Measurements from ENCODE around the gene PDE4B. TPM values are rescaled to one million over a fixed set of nuclear protein-coding genes. Genes with fewer than 3 reads are reported as not detected.

PDE4B gene
- total RNA-seq, 1 donor from 2014 or later = 1.2 TPM

DNA sequence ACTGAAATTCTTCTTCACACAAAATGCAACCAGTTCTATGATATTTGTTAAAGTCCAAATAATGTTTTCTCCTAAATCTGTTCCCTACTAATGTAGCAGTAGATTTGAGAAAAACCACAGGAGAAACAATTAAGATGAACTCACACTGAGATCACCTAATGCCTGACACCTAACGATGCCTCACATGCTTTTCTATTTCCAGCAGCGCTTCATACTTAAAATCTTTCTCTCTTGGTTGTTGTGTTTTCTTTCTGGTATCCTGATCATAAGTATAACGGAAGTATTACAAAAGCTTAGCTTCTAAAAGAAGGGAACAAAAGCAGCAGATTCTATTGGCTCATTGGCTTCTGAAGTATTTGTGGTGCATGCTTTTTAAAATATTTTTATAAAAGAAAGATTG is 474.1 kb downstream of the PDE4B start:
- no peak overlapping the region for H3K4me2 ChIP-seq
- H3K4me1 Mint-ChIP-seq = peaks cover 20% of the 10 kb centered on the region

DNA sequence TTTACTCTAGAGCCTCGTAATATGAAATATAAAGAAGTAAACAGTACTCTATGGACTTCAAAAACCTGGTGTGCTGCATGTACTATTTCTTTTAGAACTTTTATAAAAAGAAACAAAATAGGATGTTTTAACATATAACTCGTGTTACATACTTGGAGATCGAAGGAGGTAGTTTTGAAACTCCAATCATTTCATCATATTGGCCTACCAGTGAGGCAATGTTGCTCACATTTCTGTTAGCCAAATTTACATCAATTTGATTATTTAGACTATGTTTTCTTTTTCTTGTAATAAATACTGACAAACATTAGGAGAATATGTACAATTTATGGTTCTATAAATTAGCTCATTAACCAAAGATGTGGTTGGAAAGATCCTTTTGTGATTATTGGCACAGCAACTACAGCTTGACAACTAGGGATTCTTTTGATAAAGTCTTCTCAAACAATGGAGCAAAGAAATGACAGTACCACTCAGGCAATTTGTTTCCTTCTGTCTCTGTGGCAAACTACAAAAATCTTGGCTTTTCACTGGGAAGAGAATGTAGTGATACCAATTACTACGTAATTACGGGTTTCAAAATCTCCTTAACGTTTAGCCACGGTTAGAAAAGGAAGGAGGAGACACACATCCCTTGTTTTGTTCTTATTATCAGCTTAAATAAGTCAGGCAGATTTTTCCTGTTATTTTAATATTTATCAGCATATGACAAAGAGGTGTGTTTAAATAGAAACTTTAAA is 474.7 kb downstream of the PDE4B start:
- Histone ChIP-seq H2AFZ (replicated peaks) (no peak overlapping the region), H3K9me3 (ENCODE audit: low read depth) (no peaks in the 10 kb centered on the region)
- peaks cover 8% of the 10 kb centered on the region for H3K36me3 Mint-ChIP-seq

More for the DNA sequence above, 474.1 kb downstream of the PDE4B start:
- Mint-ChIP-seq H3K36me3 (peaks cover 8% of the 10 kb centered on the region), H3K27me3 (ENCODE audit: insufficient read depth, low read depth) (peaks cover 2% of the 10 kb centered on the region), H3K4me3 (no peak overlapping the region), H3K9me3 (no peaks in the 10 kb centered on the region), H3K27ac (no peak overlapping the region)
- H3K4me1 ChIP-seq = peaks cover 10% of the 10 kb centered on the region
- H3K9me3 ChIP-seq (ENCODE audit: low read depth) = no peaks in the 10 kb centered on the region
- H3K36me3 ChIP-seq = no peaks in the 10 kb centered on the region
- H2AFZ ChIP-seq (replicated peaks) = no peak overlapping the region
- no peaks in the 10 kb centered on the region for H4K20me1 ChIP-seq (ENCODE audit: low read depth)
- TF ChIP-seq EZH2 (IDR thresholded peaks at IDR 0.05) = no peak
- TF ChIP-seq, protein P1, sequence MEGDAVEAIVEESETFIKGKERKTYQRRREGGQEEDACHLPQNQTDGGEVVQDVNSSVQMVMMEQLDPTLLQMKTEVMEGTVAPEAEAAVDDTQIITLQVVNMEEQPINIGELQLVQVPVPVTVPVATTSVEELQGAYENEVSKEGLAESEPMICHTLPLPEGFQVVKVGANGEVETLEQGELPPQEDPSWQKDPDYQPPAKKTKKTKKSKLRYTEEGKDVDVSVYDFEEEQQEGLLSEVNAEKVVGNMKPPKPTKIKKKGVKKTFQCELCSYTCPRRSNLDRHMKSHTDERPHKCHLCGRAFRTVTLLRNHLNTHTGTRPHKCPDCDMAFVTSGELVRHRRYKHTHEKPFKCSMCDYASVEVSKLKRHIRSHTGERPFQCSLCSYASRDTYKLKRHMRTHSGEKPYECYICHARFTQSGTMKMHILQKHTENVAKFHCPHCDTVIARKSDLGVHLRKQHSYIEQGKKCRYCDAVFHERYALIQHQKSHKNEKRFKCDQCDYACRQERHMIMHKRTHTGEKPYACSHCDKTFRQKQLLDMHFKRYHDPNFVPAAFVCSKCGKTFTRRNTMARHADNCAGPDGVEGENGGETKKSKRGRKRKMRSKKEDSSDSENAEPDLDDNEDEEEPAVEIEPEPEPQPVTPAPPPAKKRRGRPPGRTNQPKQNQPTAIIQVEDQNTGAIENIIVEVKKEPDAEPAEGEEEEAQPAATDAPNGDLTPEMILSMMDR (IDR thresholded peaks at IDR 0.05) = no peak
- TF ChIP-seq EZH2phosphoT487 (IDR thresholded peaks at IDR 0.05) = no peak
- no peak for DNase-seq (ENCODE audit: low spot score)
- no peaks in the 10 kb centered on the region for H3F3A ChIP-seq (ENCODE audit: low read depth)
- no peak overlapping the region for H3K4me3 ChIP-seq
- H3K27me3 ChIP-seq = no peaks in the 10 kb centered on the region
- H3K9ac ChIP-seq = no peak overlapping the region
- no peak overlapping the region for H3K27ac ChIP-seq
- H3K79me2 ChIP-seq (ENCODE audit: low read depth) = no peaks in the 10 kb centered on the region

DNA sequence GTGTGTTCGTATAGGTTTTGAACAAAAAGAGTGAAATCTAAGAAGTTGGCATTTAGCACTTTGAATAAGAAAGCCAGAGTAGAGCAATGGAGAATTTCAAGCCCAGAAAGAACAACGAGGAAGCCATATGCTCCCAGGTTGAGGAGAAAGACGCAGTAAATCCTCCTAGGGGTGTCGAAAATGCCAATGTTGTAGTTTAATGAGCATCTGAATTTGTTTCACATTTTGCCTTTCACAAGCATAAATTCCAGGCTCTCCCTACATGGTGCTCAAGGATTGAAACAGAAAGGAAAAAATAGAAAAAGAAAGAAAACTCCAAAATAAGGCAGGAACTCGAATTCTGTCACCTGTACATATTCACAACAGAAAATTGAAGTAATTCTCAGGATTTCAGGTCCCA is 476.5 kb downstream of the PDE4B start:
- H3K27ac ChIP-seq = no peak overlapping the region
- Mint-ChIP-seq H3K4me3 (no peak overlapping the region), H3K36me3 (peaks cover 8% of the 10 kb centered on the region), H3K27me3 (ENCODE audit: insufficient read depth, low read depth) (no peaks in the 10 kb centered on the region), H3K9me3 (no peaks in the 10 kb centered on the region), H3K27ac (no peak overlapping the region), H3K4me1 (peaks cover 28% of the 10 kb centered on the region)
- no peak overlapping the region for H3K4me2 ChIP-seq
- no peaks in the 10 kb centered on the region for H3K36me3 ChIP-seq
- H3K9ac ChIP-seq = no peak overlapping the region
- peaks cover 10% of the 10 kb centered on the region for H3K4me1 ChIP-seq
- H4K20me1 ChIP-seq (ENCODE audit: low read depth) = no peaks in the 10 kb centered on the region
- no peak for DNase-seq (ENCODE audit: low spot score)
- TF ChIP-seq, protein P1 (IDR thresholded peaks at IDR 0.05) = no peak
- no peak for TF ChIP-seq EZH2phosphoT487 (IDR thresholded peaks at IDR 0.05)
- no peak for TF ChIP-seq EZH2 (IDR thresholded peaks at IDR 0.05)
- no peaks in the 10 kb centered on the region for H3K79me2 ChIP-seq (ENCODE audit: low read depth)
- H2AFZ ChIP-seq (replicated peaks) = no peak overlapping the region
- no peaks in the 10 kb centered on the region for H3K27me3 ChIP-seq
- no peaks in the 10 kb centered on the region for H3F3A ChIP-seq (ENCODE audit: low read depth)
- no peaks in the 10 kb centered on the region for H3K9me3 ChIP-seq (ENCODE audit: low read depth)
- H3K4me3 ChIP-seq = no peak overlapping the region

More for the DNA sequence above, 474.7 kb downstream of the PDE4B start:
- no peaks in the 10 kb centered on the region for H4K20me1 ChIP-seq (ENCODE audit: low read depth)
- no peak overlapping the region for H3K4me2 ChIP-seq
- peak overlapping the region; percentile 33 for H3K27ac ChIP-seq
- TF ChIP-seq EZH2phosphoT487 (IDR thresholded peaks at IDR 0.05) = no peak
- TF ChIP-seq, protein P1 (IDR thresholded peaks at IDR 0.05) = no peak
- H3K27ac Mint-ChIP-seq = no peak overlapping the region
- H3K9me3 Mint-ChIP-seq = no peaks in the 10 kb centered on the region
- H3K9ac ChIP-seq = no peak overlapping the region
- DNase-seq (ENCODE audit: low spot score) = no peak
- H3K27me3 Mint-ChIP-seq (ENCODE audit: insufficient read depth, low read depth) = peaks cover 2% of the 10 kb centered on the region
- H3K4me3 Mint-ChIP-seq = no peak overlapping the region
- no peak overlapping the region for H3K4me3 ChIP-seq
- H3F3A ChIP-seq (ENCODE audit: low read depth) = no peaks in the 10 kb centered on the region
- H3K79me2 ChIP-seq (ENCODE audit: low read depth) = no peaks in the 10 kb centered on the region
- H3K27me3 ChIP-seq = no peaks in the 10 kb centered on the region
- H3K36me3 ChIP-seq = no peaks in the 10 kb centered on the region
- peaks cover 10% of the 10 kb centered on the region for H3K4me1 ChIP-seq
- H3K4me1 Mint-ChIP-seq = peaks cover 26% of the 10 kb centered on the region
